ENCODE results near the gene RUNX2.
"Not testable (repeated sequence)": the region's sequence is repeated elsewhere in the genome, so short reads cannot be mapped to it uniquely, and the experiment has no call there.

The RUNX2 gene

DNA sequence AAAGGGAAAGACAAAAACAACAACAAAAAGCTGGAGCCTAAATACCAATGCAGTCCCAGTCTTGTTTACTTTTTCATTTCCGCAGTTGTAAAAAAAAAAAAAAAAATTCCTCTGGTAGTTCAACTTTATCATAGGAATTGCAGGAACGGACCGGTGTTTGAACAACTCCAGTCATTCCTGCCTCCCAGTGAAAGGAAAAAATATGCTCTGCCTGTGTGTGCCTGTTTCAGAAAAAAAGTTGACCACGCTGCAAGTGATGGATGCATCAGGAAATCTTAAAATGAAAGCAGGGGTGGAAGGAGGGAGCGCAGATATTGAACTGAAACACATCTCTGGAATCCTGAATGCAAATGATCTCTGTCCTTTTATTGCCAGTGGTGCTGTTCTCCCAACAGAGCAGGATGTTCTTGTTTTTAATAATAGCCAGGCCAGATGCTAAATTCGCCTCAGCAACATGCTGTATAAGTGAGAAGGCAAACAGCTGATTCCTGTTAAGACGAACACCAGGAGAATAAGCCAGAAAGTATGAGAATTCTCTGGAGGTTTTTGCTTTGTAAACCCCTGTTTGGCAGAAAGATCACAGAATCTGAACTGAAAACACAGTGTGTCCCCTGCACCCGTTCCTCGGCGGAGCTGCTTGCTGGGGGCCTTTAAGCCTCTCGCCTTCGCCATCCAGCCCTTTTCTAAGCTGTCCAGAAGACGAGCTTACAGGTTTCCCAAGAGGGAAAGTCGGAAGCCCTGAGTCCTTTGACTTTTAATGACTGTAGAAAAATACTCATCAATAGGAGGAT is 228.0 kb downstream of the RUNX2 start:
- no peak for DNase-seq (ENCODE audit: low read depth in 3 of 3)

DNA sequence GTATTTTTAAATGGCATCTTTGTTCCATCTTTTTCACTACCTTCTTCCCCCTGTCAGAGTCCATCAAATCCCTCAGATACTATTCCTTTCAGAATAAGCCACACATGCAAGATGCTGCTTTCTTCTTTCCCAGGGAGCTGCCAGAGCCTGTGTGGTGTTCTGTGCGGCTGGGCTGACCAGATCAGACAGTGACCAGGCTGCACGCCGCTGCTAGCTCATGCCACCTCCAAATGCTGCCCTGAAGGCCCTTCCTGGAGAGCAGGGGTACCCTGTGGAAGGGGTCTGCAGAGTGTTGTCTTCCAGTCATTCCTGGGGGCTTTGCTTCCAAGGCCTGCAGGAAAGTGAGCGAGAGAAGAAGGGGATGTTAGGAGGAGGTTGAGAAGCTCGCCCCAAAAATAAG is 228.7 kb downstream of the RUNX2 start:
- DNase-seq (ENCODE audit: low read depth in 3 of 3), result no peak

- DNase-seq (ENCODE audit: low read depth in 3 of 3), result no peak
These were observed 229.3 kb downstream of the RUNX2 start for GRCh38 chr6:45557454-45557853.

DNA sequence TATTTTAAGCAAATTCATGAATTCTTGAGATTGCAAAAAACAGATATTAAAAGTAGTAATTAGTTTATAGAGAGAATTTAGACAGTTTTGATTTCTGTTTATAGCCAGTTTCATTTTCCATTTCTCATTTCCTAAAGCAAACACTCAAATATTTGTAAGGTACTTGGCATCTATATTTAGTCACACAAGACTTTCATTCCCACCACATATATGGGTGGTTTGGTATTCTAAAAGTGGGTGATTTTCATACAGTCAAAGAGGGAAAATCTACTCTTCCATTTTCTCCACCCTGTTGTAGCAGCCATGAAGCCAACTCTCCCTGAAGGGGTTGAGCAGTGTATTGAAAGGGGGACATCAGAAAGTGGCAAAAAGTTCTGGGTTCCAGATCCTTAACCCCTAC is 230.7 kb downstream of the RUNX2 start:
- DNase-seq (ENCODE audit: low read depth in 3 of 3), result no peak

- DNase-seq (ENCODE audit: low read depth in 3 of 3), result not testable (repeated sequence)
These were observed 232.2 kb downstream of the RUNX2 start for GRCh38 chr6:45560321-45560820.

DNA sequence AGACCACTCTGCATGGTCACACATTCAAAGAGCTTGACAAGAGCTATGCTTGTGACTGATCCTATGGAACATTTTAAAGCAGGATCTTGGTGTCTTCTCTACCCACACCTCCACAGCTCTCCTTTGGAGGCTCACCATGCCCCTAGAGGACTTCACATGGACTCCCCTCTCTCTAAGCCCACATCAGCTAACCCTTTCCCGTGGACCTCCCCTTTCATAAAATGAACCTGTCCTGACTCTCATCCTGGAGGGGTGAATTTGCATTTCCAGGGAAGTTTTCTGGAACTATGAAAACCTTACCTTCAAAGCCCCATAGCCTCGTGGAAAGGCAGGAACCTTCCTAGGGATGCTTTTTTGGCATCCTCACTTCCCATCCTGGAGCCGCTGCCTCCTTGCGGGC is 234.0 kb downstream of the RUNX2 start:
- DNase-seq (ENCODE audit: low read depth in 3 of 3), result no peak

GRCh38 chr6:45563041-45563440 is 234.9 kb downstream of the RUNX2 start:
- DNase-seq (ENCODE audit: low read depth in 3 of 3), result no peak

GRCh38 chr6:45563844-45564243 is 235.7 kb downstream of the RUNX2 start:
- DNase-seq (ENCODE audit: low read depth in 3 of 3), result no peak

- DNase-seq (ENCODE audit: low read depth in 3 of 3), result no peak
These were observed 238.8 kb downstream of the RUNX2 start for GRCh38 chr6:45566882-45567281.

GRCh38 chr6:45567879-45568278 is 239.7 kb downstream of the RUNX2 start:
- DNase-seq (ENCODE audit: low read depth in 3 of 3), result no peak

DNA sequence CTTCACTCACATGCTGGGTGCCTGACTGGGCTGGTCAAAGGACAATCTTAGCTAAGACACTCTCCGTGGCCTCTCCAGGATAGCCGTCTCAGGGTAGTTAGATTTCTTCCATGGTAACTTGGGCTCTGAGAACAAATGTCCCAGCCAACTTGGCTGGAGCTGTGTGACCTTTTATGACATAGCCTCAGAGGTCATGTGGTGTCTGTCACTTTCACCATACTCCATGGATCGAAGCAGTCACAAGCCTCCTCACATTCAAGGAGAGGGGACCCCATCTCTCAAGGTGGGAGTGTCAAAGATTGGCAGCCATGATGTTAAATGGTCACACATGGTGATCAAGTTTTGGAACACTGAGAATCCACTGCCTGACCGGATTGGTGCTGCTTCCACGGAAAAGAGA is 240.5 kb downstream of the RUNX2 start:
- DNase-seq (ENCODE audit: low read depth in 3 of 3), result no peak

- DNase-seq (ENCODE audit: low read depth in 3 of 3), result no peak
These were observed 241.2 kb downstream of the RUNX2 start for GRCh38 chr6:45569210-45569945.

GRCh38 chr6:45571159-45571558 is 243.0 kb downstream of the RUNX2 start:
- no peak for DNase-seq (ENCODE audit: low read depth in 3 of 3)

DNA sequence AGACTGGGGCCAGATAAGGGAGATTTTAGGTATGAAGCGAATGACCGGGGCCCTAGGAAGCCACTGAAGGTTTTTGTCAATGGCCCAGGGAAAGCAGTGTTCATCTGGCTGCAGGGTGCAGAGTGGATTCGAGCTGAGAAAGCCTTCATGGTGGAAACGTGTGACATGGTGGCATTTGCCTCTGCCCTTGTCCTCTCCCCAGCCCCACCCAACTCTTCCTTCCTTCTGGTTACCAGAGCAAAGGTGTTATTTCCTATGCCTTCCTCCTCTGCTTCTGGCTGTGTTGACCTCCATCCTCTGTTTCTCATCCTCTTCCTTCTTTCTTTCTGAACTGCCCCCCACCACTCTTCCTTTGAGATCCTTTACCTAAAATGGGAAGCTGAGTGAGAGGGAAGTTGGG is 244.7 kb downstream of the RUNX2 start:
- no peak for DNase-seq (ENCODE audit: low read depth in 3 of 3)

- no peak for DNase-seq (ENCODE audit: low read depth in 3 of 3)
These were observed 245.9 kb downstream of the RUNX2 start for GRCh38 chr6:45574014-45574461.

DNA sequence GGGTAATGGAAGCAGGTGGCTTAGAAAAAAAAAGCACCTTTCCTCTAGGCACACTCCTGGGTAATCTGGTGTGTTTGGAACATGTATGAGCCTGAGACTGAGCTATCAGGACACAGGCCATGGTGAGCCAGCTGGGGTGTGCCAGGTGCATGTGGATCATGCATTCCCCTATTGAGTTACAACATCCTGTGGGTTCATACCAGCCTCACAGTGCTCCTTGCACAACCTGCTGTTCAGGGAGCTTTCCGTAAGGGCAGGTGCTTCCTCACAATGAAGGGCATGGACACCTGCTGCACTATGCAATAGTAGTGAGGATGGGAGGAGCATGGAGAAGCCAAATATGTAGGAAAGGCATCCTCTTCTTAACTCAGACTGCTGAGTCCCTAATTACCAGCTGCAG is 246.8 kb downstream of the RUNX2 start:
- no peak for DNase-seq (ENCODE audit: low read depth in 3 of 3)

GRCh38 chr6:45576648-45577624 is 248.8 kb downstream of the RUNX2 start:
- no peak for DNase-seq (ENCODE audit: low read depth in 3 of 3)

DNA sequence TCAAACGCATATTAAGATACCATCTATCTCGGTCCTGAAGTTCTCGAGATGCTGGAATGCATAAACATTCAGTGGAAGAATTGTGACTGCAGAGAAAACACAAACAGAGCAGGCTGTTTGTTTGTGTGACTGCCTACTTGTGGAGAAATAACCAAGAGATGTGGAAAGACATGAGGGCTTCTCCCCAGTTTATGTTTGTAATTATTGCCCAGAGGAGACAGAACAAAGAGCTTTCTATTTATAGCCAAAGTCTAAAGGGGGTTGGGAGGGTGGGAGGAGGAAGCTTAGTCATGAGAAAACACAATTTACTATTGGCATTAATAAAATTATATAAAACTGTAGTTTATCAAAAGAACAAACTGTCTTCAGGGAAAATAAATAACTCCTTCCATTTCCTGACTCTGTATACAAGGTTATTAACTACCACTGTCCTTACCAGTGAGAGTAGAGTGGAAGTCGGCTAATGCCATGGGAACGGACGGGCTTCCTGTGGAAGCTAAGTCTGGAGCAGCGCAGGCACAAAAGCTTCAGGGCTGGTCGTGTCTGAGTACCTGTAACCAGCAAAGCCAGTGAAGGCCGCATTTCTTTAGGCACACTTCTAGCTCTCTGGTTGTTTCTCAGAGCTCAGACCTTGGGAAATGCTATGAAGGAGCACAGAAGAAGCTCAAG is 249.8 kb downstream of the RUNX2 start:
- DNase-seq (ENCODE audit: low read depth in 3 of 3), result no peak

DNA sequence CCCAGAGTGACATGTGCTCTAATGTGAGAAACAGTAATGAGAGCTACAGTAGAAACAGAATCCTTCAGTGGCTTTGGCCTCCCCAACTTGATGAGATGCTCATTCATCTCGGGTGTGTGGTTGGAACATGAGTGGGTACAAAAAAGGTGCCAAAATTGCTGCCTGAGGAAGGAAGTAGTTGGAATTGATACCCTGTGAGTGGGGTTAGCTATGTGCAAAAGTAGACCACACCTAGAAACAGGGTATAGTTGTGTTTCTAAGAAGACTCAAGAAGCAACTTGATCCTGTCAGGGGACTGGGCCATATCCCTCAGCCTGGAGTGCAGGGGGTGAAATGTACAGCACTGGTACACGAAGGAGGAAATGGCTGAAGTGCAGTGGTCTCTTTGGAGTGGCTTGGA is 256.0 kb downstream of the RUNX2 start:
- no peak for DNase-seq (ENCODE audit: low read depth in 3 of 3)

- DNase-seq (ENCODE audit: low read depth in 3 of 3), result no peak
These were observed 258.4 kb downstream of the RUNX2 start for GRCh38 chr6:45586216-45587171.
